Bone marrow (tissue), 2 donors: Measurements from ENCODE around the gene TRIP10.
"Not testable (repeated sequence)": the region's sequence is repeated elsewhere in the genome, so short reads cannot be mapped to it uniquely, and the experiment has no call there.

ENCODE experiments used
- DNase-seq, 2 donors: peaks; one replicate each; lab custom pipeline; 2025; lab: John Stamatoyannopoulos, UW

The TRIP10 gene

GRCh38 chr19:6743714-6744380 lies 4.4 kb downstream of the TRIP10 start:
- no peak for DNase-seq

GRCh38 chr19:6744381-6745301 lies 5.2 kb downstream of the TRIP10 start:
- DNase-seq: no peak

GRCh38 chr19:6745965-6746364 lies 6.5 kb downstream of the TRIP10 start:
- no peak for DNase-seq

- not testable (repeated sequence) for DNase-seq
Observed at GRCh38 chr19:6748543-6748942, 9.1 kb downstream of the TRIP10 start.

DNA sequence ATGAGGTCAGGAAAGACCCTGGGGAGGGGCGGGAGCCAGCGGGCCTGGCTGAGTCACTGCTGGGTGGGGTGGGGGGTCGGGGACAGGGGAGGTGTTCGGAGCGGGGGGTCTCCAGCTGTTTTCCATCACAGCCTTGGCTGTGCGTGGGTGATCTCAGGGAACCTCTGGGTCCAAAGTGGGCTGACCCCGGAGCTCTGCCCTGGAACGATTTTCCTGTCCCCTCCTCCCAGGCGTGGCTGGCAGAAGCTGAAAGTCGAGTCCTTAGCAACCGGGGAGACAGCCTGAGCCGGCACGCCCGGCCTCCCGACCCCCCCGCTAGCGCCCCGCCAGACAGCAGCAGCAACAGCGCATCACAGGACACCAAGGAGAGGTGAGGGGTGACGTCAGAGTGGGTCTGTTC lies 10.6 kb downstream of the TRIP10 start:
- no peak for DNase-seq

DNA sequence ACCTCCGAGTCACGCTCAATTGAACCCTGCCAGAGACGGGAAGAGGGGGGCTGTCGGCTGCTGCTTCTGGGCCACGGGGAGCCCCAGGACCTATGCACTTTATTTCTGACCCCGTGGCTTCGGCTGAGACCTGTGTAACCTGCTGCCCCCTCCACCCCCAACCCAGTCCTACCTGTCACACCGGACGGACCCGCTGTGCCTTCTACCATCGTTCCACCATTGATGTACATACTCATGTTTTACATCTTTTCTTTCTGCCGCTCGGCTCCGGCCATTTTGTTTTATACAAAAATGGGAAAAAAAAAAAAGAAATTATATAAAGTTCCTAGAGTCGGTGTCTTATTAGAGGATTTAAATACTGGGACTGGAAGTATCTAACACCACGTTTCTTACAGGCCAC lies 11.7 kb downstream of the TRIP10 start:
- no peak for DNase-seq

DNA sequence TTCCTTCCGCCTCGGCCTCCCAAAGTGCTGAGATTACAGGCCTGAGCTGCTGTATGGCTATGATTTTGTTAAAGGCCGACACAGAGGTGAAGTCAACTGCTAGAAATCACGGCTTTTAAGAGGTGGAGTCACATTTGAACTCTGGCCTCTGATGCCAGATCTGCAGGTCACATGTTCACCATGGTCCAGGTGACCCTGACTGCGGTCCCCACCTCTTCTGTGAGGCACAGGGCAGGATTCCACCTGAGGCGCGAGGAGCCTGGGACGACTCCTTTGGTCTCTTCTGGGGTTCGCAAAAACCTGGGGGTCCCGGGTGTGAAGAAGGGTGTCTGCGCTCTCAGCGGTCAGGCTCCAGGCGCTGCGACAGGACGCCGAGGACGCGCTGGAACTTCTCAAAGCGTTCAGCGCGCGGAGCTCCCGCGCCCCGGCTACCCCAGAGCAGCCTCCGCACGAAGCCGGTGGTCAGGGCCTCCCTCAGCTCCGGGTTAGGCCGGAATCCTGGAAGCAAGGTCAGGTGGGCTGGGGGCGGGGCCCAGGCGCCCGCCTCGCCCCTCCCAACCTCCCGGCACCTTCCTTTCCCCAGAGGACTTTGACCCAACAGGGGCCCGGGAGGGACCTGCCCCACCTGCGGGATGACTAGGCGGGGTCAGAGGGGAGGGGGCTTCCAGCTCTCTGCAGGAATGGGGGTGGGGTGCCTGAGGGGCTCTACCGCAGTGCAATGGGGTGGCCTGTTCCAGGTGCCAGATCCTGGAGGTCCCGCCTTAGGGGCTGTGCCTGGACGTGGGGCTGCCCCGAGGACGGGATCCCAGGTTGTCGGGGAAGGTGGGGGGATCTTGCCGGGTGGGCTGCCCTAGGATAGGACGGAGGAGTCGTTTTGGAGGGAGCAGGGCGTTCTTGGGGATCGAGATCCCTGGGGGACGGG lies 13.0 kb downstream of the TRIP10 start:
- DNase-seq: no peak

DNA sequence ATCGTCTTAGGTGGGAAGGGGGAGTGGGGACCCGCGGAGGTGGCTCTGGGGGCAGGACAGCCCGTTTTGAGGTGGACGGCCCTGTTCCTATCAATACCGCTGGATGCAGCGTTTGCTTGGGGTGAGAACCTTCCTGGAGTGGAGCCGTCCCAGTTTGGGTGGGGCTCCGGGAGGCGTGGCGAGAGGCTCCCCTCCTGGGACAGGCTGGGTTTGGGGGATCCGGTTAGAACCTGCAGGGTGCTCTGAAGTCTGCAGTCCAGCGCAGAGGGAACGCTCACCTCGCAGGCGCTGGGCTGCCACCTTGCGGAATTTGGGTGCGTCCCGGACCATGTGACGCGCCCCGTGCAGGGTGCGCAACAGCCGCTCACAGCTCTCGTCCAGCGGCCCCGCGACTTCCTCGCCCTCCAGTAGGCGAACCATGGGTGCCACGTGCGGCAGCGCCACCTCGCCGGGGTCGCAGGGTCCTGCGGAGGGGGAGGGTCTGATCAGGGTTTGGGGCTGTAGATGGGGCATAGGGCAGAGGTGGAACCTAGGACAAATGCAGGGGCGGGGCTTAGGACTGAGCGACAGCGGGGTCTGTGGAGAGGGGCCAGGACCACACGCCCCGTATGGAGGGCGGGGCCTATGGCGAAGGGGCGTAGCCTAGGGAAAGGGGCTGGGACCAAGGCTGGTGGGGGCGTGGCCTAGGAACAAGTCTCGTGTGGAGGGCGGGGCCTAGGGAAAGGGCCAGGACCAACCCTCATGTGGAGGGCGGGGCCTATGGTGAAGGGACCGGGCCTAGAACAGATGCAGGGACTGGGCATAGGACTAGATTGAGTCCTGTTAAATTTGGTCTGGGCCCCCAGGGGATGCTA lies 13.9 kb downstream of the TRIP10 start:
- peak; percentile 68 to 75 for DNase-seq

DNA sequence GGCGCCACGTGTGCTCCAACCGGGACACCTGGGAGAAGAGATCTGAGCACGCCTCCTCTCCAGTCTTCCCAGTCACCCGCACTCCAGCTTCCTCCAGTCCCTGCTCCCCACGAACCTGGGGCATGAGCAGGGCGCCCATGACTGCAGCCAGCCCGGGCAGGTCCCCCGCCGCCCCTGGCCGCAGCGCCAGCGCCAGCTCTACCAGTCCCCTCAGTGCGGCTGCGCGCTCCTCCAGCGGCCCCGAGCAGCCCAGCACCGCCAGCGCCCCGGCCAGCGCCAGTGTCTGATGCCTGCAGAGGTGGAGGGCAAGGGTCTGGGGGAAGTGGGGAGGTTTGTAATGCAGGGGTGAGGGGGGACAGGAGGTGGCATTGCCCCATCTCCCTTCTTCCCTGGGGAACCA lies 14.7 kb downstream of the TRIP10 start:
- no peak for DNase-seq

GRCh38 chr19:6754653-6755463 lies 15.4 kb downstream of the TRIP10 start:
- no peak for DNase-seq

DNA sequence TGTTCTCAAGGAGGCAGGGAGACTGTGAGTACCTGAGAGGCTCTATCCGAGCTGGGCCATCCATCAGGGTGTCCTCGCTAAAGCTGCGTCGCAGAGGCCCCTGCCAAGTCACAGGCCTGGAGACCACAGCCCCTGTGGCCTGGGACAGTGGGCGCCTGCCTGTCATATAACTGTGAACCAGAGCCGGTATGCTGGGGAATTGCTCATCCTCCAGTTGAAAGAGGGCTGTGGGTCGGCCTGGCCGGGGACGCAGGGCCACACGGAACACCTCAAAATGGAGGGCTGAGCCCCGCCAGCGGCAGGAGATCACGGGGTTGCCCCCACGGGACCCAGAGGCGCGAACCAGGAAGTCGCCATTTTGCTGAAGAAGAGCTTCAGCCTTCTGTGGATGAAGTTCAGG lies 21.1 kb downstream of the TRIP10 start:
- DNase-seq: no peak

DNA sequence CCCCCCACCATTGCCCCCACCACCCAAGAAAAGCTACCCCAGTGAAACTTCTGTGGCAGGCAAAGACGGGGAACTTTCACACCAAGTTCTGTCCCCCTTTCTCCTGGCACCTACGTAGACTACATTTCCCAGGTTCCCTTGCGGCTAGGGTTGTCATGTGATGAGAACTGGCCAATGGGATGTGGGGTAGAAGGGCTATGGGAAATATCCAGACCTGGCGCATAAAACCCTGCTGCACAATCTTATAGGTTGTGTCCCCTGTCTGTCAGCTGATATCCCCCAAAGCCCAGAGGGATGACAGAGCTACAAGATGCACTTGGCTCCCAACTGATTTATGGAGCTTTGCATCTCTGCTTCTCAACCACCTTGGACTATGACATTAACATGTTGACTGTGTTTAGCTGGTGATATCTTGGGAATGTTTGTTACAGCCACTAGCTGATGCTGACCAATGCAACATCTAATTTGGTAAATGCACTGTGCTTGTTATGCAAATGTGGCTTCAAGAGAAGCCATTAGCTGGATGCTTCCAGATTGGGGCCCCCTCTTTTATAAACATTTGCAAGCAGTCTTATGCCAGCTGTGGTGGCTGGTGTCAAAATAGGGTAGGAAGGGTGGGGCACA lies 21.7 kb downstream of the TRIP10 start:
- DNase-seq: no peak

DNA sequence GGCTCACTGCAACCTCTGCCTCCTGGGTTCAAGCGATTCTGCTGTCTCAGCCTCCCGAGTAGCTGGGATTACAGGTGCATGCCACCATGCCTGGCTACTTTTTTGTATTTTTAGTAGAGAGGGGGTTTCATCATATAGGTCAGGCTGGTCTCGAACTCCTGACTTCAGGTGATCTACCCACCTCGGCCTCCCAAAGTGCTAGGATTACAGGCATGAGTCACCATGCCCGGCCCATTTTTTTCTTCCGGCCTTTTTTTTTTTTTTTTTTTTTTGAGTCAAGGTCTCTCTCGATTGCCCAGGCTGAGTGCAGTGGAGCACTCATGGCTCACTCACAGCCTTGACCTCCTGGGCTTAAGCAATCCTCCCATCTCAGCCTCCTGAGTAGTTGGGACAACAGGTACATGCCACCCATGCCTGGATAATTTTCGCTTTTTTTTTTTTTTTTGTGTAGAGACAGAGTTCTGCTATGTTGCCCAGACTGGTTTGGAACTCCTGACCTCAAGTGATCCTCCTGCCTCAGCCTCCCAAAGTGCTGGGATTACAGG lies 22.8 kb downstream of the TRIP10 start:
- DNase-seq: not testable (repeated sequence)

DNA sequence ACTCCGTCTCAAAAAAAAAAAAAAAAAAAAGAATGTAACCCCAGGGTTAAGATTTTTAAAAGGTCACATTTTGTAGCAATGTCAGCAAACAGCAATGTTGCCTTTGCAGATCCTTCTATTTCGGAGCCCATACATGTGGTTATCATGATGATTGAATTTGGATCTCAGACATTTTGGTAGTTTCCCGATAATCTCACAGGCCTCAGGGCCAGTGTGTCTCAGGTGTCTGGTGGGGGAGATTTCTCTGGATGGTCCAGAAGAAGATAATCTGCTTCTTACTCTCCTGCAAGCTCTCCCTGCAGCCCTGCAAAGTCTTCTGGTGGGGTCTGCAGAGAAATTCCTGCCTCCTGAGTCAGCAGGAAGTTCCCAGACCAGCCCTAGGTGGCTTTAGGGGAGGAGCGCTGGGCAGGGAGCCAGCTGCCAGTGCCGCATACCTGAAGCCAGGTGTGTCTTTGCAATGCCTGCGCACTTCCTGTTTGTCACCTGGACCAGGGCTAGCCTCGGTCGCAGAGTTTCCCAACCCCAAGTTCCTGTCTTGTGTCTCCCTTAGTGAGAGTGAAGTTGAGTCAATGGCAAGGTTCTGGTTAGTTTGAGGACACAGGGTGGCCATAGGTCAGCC lies 26.4 kb downstream of the TRIP10 start:
- no peak for DNase-seq

GRCh38 chr19:6766357-6767080 lies 27.0 kb downstream of the TRIP10 start:
- DNase-seq: no peak

DNA sequence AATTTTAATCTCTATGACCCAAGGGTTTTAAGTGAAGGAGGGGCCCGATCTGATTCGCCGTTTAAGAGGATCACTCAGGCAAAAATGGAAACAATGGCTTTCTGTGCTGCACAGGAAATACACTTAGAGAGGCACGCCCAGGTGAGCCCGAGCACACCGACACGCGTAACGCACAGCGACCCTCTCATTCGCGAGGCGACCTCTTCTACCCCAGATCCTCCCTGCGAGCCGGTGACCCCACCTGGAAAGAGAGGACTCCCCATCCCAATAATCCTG lies 27.5 kb downstream of the TRIP10 start:
- no peak for DNase-seq

- peak; percentile 52 to 70 for DNase-seq
Observed at GRCh38 chr19:6767357-6768235, 28.1 kb downstream of the TRIP10 start, which contains the start of gene SH2D3A. Gene SH2D3A, minus strand, starts transcription at chr19:6767435. Its CDS starts 3,687 bp downstream, at chr19:6763748.
